PC-9 (cell line): Measurements from ENCODE around the gene UFC1. TPM values are rescaled to one million over a fixed set of nuclear protein-coding genes. Genes with fewer than 3 reads are reported as not detected.
A peak's percentile ranks its signal among the peaks of the same experiment; 100 is the strongest.

Source experiments
- BruUV-seq: library from RNA; stranded (reverse); fragments of 400-500 nt; replicated peaks from 2 replicates; lab custom pipeline; 2021; lab: Mats Ljungman, UMichigan
- CTCF ChIA-PET: fragments of 300-600 bp; sonication (Branson Sonifier 250); formaldehyde crosslinking; loops from one replicate; lab custom pipeline; 2022; ENCODE audit warnings: antibody characterized with exemption; lab: Charles Lee
- POLR2A ChIA-PET: fragments of 300-600 bp; sonication (Branson Sonifier 250); formaldehyde crosslinking; loops from one replicate; lab custom pipeline; 2022; ENCODE audit warnings: antibody characterized with exemption; ENCODE audit not compliant: unreplicated experiment; lab: Charles Lee
- DNase-seq, 2 experiments: peaks; one replicate each; pipeline versions ENCODE4 v3.0.0 to v3.0.0-alpha.2; 2015 to 2022; ENCODE audit warnings: mixed read lengths in 1 of 2
- H2AFZ ChIP-seq: fragments of 200-600 bp; sonication (generic); 2 replicates; pipeline ENCODE4 v1.8.1; 2017; ENCODE audit warnings: antibody characterized with exemption
- H3F3A ChIP-seq: fragments of 200-600 bp; sonication (generic); 2 replicates; pipeline ENCODE4 v1.8.1; 2017; ENCODE audit warnings: antibody characterized with exemption, mild to moderate bottlenecking, low read depth; ENCODE audit not compliant: insufficient read depth
- H3K27ac ChIP-seq: fragments of 200-600 bp; sonication (generic); 2 replicates; pipeline ENCODE4 v1.6.1; 2016; ENCODE audit warnings: mixed run types
- H3K27me3 ChIP-seq: fragments of 200-600 bp; sonication (generic); 2 replicates; pipeline ENCODE4 v1.6.1; 2016; ENCODE audit warnings: low read depth, mixed run types; ENCODE audit not compliant: insufficient read depth
- H3K36me3 ChIP-seq: fragments of 200-600 bp; sonication (generic); 2 replicates; pipeline ENCODE4 v1.6.1; 2016; ENCODE audit warnings: low read depth, mixed run types
- H3K4me1 ChIP-seq: fragments of 200-600 bp; sonication (generic); replicated peaks from 2 replicates; pipeline ENCODE4 v1.6.1; 2016; ENCODE audit warnings: mixed run types; ENCODE audit not compliant: insufficient read depth
- H3K4me2 ChIP-seq: fragments of 200-600 bp; sonication (generic); 2 replicates; pipeline ENCODE4 v1.6.1; 2017; ENCODE audit warnings: mixed run types
- H3K4me3 ChIP-seq: fragments of 200-600 bp; sonication (generic); 2 replicates; pipeline ENCODE4 v1.6.1; 2016; ENCODE audit warnings: mixed run types
- H3K79me2 ChIP-seq: fragments of 200-600 bp; sonication (generic); 2 replicates; pipeline ENCODE4 v1.6.1; 2017; ENCODE audit warnings: low read depth, mixed run types
- H3K9me2 ChIP-seq: fragments of 200-600 bp; sonication (generic); 2 replicates; pipeline ENCODE4 v1.8.1; 2017; ENCODE audit warnings: mild to moderate bottlenecking; ENCODE audit not compliant: insufficient read depth
- H3K9me3 ChIP-seq: fragments of 200-600 bp; sonication (generic); 2 replicates; pipeline ENCODE4 v1.8.1; 2016; ENCODE audit warnings: low read depth; ENCODE audit not compliant: insufficient read depth
- H4K20me1 ChIP-seq: fragments of 200-600 bp; sonication (generic); 2 replicates; pipeline ENCODE4 v1.8.1; 2017; ENCODE audit not compliant: insufficient read depth
- EZH2 ChIP-seq: fragments of 200-600 bp; sonication (generic); IDR thresholded peaks from 2 replicates; pipeline ENCODE4 v1.8.0; 2017; ENCODE audit warnings: antibody characterized with exemption, low read depth
- intact Hi-C: fragments of 100-400 bp; cut with micrococcal nuclease; formaldehyde crosslinking; loops from one replicate; pipeline ENCODE4 v1.10.0; 2022; ENCODE audit not compliant: unreplicated experiment
- total RNA-seq: library from RNA; stranded (reverse); gene quantifications from 2 replicates; pipeline ENCODE4 v1.2.3, GENCODE V29; 2021
- TF ChIP-seq, protein P1 (sequence below): fragments of 200-600 bp; sonication (generic); conservative IDR thresholded peaks from 2 replicates; pipeline ENCODE4 v1.6.1; 2017; ENCODE audit warnings: mixed run types, antibody characterized with exemption, mild to moderate bottlenecking, moderate library complexity

Gene UFC1
- total RNA-seq, 1 experiment from 2014 or later, result 74.9 TPM

DNA sequence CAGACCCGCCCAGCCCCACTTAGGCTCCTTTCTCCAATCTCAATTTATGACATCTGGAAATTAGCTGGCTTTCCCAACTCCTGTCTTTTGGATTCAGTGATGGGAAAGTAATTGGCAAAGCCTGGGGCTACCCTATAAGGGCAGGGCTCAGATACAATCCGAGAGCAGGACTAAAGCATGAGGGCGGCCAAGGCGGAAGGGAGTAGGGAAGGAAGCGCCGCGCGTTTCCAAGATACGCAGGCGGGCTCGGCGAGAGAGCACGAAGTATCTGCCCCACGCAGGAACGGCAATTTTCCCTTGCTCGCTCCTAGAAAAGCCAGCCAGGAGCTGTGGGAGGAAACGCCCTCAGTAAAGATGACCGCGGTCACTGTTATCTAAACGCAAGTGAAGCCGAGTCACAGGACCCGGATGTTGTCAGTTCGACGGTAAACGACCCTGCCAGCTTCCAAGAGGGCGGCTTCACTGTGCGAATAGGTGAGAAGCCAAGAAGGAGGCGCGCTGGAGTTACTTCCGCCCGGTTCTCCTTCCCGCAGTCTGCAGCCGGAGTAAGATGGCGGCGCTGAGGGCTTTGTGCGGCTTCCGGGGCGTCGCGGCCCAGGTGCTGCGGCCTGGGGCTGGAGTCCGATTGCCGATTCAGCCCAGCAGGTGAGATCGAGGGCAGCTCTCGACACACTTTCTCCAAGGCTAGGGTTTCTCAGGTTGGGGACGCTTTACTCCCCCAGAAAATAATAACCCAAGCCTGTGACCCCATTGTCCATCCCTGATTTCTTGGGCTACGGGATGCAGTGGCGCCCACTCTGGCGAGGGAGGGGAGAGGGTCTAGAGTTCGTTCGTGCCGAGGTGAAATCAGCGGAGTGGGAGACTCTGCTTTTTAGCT lies 48.3 kb downstream of the UFC1 start, which contains the start of gene NDUFS2:
Gene NDUFS2 (plus strand): TSS at position 532 of the 877 bp plus-strand sequence. CDS start 19 bp downstream, at position 551.
- BruUV-seq, result no TSS peak
- H3F3A ChIP-seq, result peaks cover 13% of the 10 kb centered on the region; the same call in 1 of the 2 replicates
- no peaks in the 10 kb centered on the region for H3K27me3 ChIP-seq
- H3K36me3 ChIP-seq, result peaks cover 23% of the 10 kb centered on the region
- intact Hi-C loops, result no loop called here
- TF ChIP-seq, protein P1, sequence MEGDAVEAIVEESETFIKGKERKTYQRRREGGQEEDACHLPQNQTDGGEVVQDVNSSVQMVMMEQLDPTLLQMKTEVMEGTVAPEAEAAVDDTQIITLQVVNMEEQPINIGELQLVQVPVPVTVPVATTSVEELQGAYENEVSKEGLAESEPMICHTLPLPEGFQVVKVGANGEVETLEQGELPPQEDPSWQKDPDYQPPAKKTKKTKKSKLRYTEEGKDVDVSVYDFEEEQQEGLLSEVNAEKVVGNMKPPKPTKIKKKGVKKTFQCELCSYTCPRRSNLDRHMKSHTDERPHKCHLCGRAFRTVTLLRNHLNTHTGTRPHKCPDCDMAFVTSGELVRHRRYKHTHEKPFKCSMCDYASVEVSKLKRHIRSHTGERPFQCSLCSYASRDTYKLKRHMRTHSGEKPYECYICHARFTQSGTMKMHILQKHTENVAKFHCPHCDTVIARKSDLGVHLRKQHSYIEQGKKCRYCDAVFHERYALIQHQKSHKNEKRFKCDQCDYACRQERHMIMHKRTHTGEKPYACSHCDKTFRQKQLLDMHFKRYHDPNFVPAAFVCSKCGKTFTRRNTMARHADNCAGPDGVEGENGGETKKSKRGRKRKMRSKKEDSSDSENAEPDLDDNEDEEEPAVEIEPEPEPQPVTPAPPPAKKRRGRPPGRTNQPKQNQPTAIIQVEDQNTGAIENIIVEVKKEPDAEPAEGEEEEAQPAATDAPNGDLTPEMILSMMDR, result no peak; the same call in 1 of the 2 replicates
- TF ChIP-seq EZH2, result no peak
- CTCF ChIA-PET, result interaction anchor here (0.6 to 1.6 kb wide), 3 partner anchors 23 to 172 kb away, joined by 3 to 8 read pairs (median 3); partner anchors contain the start of gene TOMM40L
- peaks cover 29% of the 10 kb centered on the region for H3K79me2 ChIP-seq
- peak within 1 kb of the TSS; percentile 90 for H2AFZ ChIP-seq
- no peaks in the 10 kb centered on the region for H3K9me3 ChIP-seq
- H3K4me3 ChIP-seq, result peak within 1 kb of the TSS; percentile 90
- POLR2A ChIA-PET, result interaction anchor here (0.6 to 0.8 kb wide), 5 partner anchors 24 to 198 kb away, joined by 3 to 5 read pairs (median 4); partner anchors contain the start of genes NIT1, PFDN2 and TOMM40L
- DNase-seq, result peak; percentile 89 to 95
- no peaks in the 10 kb centered on the region for H4K20me1 ChIP-seq
- H3K9me2 ChIP-seq, result no peaks in the 10 kb centered on the region
- peak within 1 kb of the TSS; percentile 78 for H3K27ac ChIP-seq
- H3K4me1 ChIP-seq, result peaks cover 19% of the 10 kb centered on the region
- peak within 1 kb of the TSS; percentile 79 for H3K4me2 ChIP-seq

- Histone ChIP-seq H3K36me3 (peaks cover 36% of the 10 kb centered on the region), H3K4me2 (no peak overlapping the region), H3K27ac (no peak overlapping the region), H4K20me1 (no peaks in the 10 kb centered on the region; the same call in 1 of the 2 replicates), H3K4me3 (no peak overlapping the region), H2AFZ (no peak overlapping the region), H3K9me3 (no peaks in the 10 kb centered on the region), H3K4me1 (peaks cover 8% of the 10 kb centered on the region), H3K9me2 (no peaks in the 10 kb centered on the region), H3K27me3 (no peaks in the 10 kb centered on the region), H3K79me2 (peaks cover 29% of the 10 kb centered on the region), H3F3A (peaks cover 18% of the 10 kb centered on the region; the same call in 1 of the 2 replicates)
- TF ChIP-seq, protein P1, result no peak
- no peak for TF ChIP-seq EZH2
- intact Hi-C loops, result no loop called here
- no TSS peak for BruUV-seq
- ChIA-PET POLR2A (interaction anchor here (0.6 kb wide), 1 partner anchor 19 kb away, joined by 5 read pairs; the partner anchor contains the start of gene TOMM40L), CTCF (interaction anchor here (0.5 kb wide), 1 partner anchor 31 kb away, joined by 4 read pairs; the partner anchor contains the start of gene NR1I3)
- DNase-seq, result no peak
Observed at GRCh38 chr1:161206411-161207140, 52.8 kb downstream of the UFC1 start.

DNA sequence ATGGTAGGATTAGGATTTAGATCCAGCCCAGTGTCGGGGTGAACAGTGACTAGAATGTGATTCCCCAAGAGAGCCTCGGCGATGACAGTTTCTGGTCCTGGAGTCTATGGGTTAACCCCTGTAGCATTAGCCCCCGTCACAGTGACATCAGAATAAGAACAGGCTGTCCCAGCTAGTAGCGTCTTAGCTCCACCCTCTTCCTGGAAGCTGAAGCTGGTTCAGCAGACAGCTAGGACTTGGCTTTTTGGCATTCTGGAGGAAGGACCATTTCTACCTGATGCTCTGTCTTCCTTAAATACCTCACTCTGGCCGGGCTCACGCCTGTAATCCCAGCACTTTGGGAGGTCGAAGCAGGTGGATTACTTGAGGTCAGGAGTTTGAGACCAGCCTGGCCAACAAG lies 53.4 kb downstream of the UFC1 start:
- CTCF ChIA-PET, result interaction anchor here (0.5 kb wide), 1 partner anchor 31 kb away, joined by 4 read pairs; the partner anchor contains the start of gene NR1I3

More for the DNA sequence above, 53.4 kb downstream of the UFC1 start:
- no peak for TF ChIP-seq EZH2
- TF ChIP-seq, protein P1, result no peak
- no peak overlapping the region for H3K27ac ChIP-seq
- 0 out of 2 replicates have a peak, but pooled peaks cover 6% of the 10 kb centered on the region for H3K4me1 ChIP-seq
- BruUV-seq, result no TSS peak
- no peaks in the 10 kb centered on the region for H3K27me3 ChIP-seq
- no peak overlapping the region for H3K4me2 ChIP-seq
- H3K4me3 ChIP-seq, result no peak overlapping the region
- H3K9me2 ChIP-seq, result no peaks in the 10 kb centered on the region
- intact Hi-C loops, result no loop called here
- no peaks in the 10 kb centered on the region; the same call in 1 of the 2 replicates for H4K20me1 ChIP-seq
- DNase-seq, result no peak
- H3K79me2 ChIP-seq, result peaks cover 29% of the 10 kb centered on the region
- H3K9me3 ChIP-seq, result no peaks in the 10 kb centered on the region
- no peak overlapping the region for H2AFZ ChIP-seq
- H3K36me3 ChIP-seq, result peaks cover 39% of the 10 kb centered on the region
- POLR2A ChIA-PET, result interaction anchor here (0.6 kb wide), 1 partner anchor 18 kb away, joined by 5 read pairs; the partner anchor contains the start of gene TOMM40L
- H3F3A ChIP-seq, result peaks cover 18% of the 10 kb centered on the region; the same call in 1 of the 2 replicates
